Right atrium auricular region (tissue), 2 donors: ENCODE results near the gene ABCA7. TPM values are rescaled to one million over a fixed set of nuclear protein-coding genes. Genes with fewer than 3 reads are reported as not detected.

Experiments used
- DNase-seq: peaks from one replicate; pipeline ENCODE4 v3.0.0-alpha.2; 2019; ENCODE audit warnings: low spot score
- H3K27ac ChIP-seq, 2 donors: fragments of 200-600 bp; sonication (generic); 1 replicate in 1 of 2; 2 replicates in 1 of 2; pipeline ENCODE4 v1.5.1; 2016 to 2019
- H3K27me3 ChIP-seq, 2 donors: fragments of 200-600 bp; sonication (generic); one replicate each; pipeline versions ENCODE4 v1.5.1 to v1.6.0; 2017 to 2019
- H3K36me3 ChIP-seq: fragments of 200-600 bp; sonication (generic); one replicate; pipeline ENCODE4 v1.5.1; 2016
- H3K4me1 ChIP-seq, 2 donors: fragments of 200-600 bp; sonication (generic); one replicate each; pipeline versions ENCODE4 v1.5.1 to v1.6.0; 2017 to 2019
- H3K4me3 ChIP-seq, 2 donors: fragments of 200-600 bp; sonication (generic); 1 replicate in 1 of 2; 2 replicates in 1 of 2; pipeline ENCODE4 v1.5.1; 2017 to 2019; ENCODE audit warnings: mild to moderate bottlenecking in 1 of 2, moderate library complexity in 1 of 2
- H3K9me3 ChIP-seq, 2 donors: fragments of 200-600 bp; sonication (generic); one replicate each; pipeline ENCODE4 v1.5.1; 2019
- CTCF ChIP-seq, 2 donors: fragments of 200-600 bp; sonication (generic); IDR thresholded peaks; one replicate each; pipeline ENCODE4 v1.5.1; 2019; ENCODE audit warnings: antibody characterized with exemption in 2 of 2
- total RNA-seq, 2 donors: library from RNA; depleted of rRNA; stranded (reverse); fragments of >200 nt; gene quantifications; one replicate each; pipeline ENCODE4 v1.1.0, GENCODE V29; 2016

The ABCA7 gene
- total RNA-seq, 2 donors from 2014 or later: 4.8 to 5.9 TPM

GRCh38 chr19:1017115-1017905 lies 22.6 kb upstream of the ABCA7 start:
- Histone ChIP-seq H3K27ac (peak overlapping the region; percentile 53 to 94), H3K4me1 (peaks cover 0 to 65% of the 10 kb centered on the region in 2 donors), H3K9me3 (no peaks in the 10 kb centered on the region), H3K27me3 (no peaks in the 10 kb centered on the region), H3K4me3 (no peak overlapping the region), H3K36me3 (peaks cover 26% of the 10 kb centered on the region)
- no peak for DNase-seq
- TF ChIP-seq CTCF (IDR thresholded peaks at IDR 0.05): no peak

DNA sequence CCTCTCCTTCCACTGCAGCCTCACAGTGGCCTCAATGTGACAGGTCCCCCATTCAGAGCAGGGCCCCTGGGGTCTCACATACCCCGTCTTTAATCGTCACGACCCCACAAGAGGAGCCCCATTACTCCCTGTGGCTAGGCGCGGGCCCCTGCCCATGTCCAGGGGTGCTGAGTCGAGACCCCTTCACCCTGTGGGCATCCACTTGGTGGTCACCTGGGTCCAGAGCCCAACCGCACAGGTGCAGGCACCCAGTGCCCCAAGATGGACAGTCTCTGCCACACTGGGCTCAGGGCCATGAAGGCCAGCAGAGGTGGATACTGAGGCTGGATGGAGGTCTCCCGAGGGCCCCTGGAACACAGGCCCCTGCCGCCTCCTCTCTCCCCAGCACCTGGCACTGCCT lies 22.0 kb upstream of the ABCA7 start:
- TF ChIP-seq CTCF (IDR thresholded peaks at IDR 0.05): no peak
- no peak for DNase-seq
- Histone ChIP-seq H3K4me3 (no peak overlapping the region), H3K4me1 (peaks cover 0 to 71% of the 10 kb centered on the region in 2 donors), H3K27ac (peak overlapping the region; percentile 53 to 94), H3K36me3 (peaks cover 20% of the 10 kb centered on the region), H3K9me3 (no peaks in the 10 kb centered on the region), H3K27me3 (no peaks in the 10 kb centered on the region)

DNA sequence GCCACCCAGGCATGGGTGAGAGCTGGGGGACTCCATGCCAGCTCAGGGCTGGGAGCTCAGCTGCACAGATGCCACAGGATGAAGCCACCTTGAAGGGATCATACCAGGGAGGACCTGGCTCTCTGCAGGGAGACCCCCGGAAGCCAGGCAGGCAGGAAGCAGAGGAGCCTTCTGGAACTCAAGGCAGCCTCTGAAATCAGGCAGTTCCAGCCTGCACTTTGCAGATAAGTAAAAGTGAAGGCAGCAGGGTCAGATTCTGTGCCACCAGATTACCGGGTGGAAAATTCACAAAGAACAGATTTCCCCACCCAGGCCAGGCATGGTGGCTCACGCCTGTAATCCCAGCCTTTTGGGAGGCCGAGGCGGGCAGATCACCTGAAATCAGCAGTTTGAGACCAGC lies 21.5 kb upstream of the ABCA7 start:
- Histone ChIP-seq H3K4me3 (no peak overlapping the region), H3K9me3 (no peaks in the 10 kb centered on the region), H3K4me1 (peaks cover 0 to 75% of the 10 kb centered on the region in 2 donors), H3K36me3 (peaks cover 15% of the 10 kb centered on the region), H3K27me3 (no peaks in the 10 kb centered on the region), H3K27ac (peak overlapping the region in 1 of 2 donors; percentile 94)
- no peak for TF ChIP-seq CTCF (IDR thresholded peaks at IDR 0.05)
- DNase-seq: no peak

DNA sequence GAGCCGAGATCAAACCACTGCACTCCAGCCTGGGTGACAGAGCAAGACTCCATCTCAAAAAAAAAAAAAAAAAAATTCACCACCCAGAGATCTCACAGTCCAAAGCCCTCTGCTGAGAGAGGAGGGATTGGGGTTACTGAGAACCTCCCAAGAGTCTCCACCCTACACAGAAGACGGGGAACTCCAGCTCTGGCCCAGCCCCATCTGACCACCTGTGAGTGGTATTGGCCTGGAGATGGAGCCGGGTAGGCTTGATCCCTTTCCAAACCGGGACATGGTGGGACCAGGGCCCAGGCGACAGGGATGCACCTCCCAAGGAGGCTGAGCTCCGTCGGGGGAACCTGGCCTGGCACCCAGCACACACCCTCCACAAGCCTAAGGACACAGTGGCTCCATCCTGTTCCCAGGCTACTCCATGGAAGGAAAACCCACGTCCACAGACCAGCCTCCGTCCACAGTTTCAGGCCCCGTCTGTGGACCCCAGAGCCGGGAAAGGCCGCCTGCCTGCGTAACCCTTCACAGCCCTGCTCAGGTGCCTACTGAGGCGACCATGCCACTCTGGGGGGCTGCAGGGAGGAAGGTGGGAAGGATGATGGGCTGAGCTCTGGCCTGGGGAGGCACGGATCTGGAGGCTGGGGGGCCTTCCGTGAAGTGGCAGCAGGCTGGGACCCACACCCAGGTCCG lies 20.8 kb upstream of the ABCA7 start:
- peaks cover 0 to 76% of the 10 kb centered on the region in 2 donors for H3K4me1 ChIP-seq
- H3K4me3 ChIP-seq: peak overlapping the region; percentile 83 to 92
- H3K36me3 ChIP-seq: peaks cover 8% of the 10 kb centered on the region
- peak overlapping the region; percentile 89 to 94 for H3K27ac ChIP-seq
- no peak for TF ChIP-seq CTCF (IDR thresholded peaks at IDR 0.05)
- no peaks in the 10 kb centered on the region for H3K27me3 ChIP-seq
- no peaks in the 10 kb centered on the region for H3K9me3 ChIP-seq
- DNase-seq: no peak

- Histone ChIP-seq H3K4me3 (peak overlapping the region; percentile 83 to 92), H3K27me3 (no peaks in the 10 kb centered on the region), H3K4me1 (peaks cover 0 to 76% of the 10 kb centered on the region in 2 donors), H3K36me3 (peaks cover 5% of the 10 kb centered on the region), H3K9me3 (no peaks in the 10 kb centered on the region), H3K27ac (peak overlapping the region; percentile 89 to 94)
- no peak for DNase-seq
- no peak for TF ChIP-seq CTCF (IDR thresholded peaks at IDR 0.05)
Measured at GRCh38 chr19:1019616-1019961, 20.3 kb upstream of the ABCA7 start.
